ENCODE results near the gene GLIS1. TPM values are rescaled to one million over a fixed set of nuclear protein-coding genes. Genes with fewer than 3 reads are reported as not detected.

GLIS1 gene
- total and polyA plus RNA-seq, 3 experiments from 2014 or later = 0.18 TPM; not detected in 2

DNA sequence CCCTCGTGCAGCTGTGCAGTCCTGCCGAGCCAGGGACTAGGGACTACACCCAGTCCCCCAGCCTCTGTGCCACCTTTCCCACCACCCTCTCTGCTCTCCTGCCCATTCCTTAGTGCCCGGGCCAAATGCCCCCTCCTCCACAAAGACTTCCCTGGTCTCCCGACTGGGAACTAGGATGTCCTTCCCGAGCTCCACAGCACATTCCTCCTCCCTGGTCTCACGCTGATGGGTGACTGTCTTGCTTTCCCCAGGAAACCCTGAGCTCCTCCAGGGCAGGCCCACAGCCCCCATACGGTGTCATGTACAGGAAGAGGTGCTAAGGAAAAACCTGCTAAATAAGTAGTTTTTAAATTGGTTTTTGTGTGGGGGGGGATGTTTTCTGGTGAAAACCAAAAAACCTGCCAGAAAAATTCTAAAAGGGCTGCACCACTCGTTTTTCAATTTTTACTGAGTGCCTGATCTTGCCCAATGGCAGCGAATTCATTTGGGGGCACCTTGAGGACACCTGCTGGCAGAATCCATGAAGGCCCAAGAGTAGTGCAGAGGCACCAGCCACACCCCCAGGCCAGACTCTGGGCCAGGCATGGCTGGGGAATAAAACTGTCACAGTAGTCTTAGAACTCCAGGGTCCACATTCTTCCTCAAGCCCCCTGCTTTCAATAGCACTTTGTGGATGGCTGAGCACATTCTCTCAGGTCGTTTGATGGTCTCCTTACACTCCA, 50.4 kb downstream of the GLIS1 start:
- POLR2A ChIA-PET = no interaction called here
- no peaks in the 10 kb centered on the region for H3K4me1 ChIP-seq (ENCODE audit: insufficient read depth, low read length)
- no peak overlapping the region for H3K4me3 Mint-ChIP-seq
- no peak overlapping the region for H3K4me3 ChIP-seq (ENCODE audit: low read length)
- H3K27me3 ChIP-seq (ENCODE audit: insufficient read depth, low read length, poor library complexity, severe bottlenecking) = no peaks in the 10 kb centered on the region
- H3K27ac ChIP-seq (ENCODE audit: low read depth, low read length) = no peak overlapping the region
- H3K27me3 Mint-ChIP-seq = peaks cover 19 to 29% of the 10 kb centered on the region in 2 donors
- H3K36me3 ChIP-seq (ENCODE audit: insufficient read depth, low read length) = no peaks in the 10 kb centered on the region
- H3K4me1 Mint-ChIP-seq = no peaks in the 10 kb centered on the region
- H3K9me3 Mint-ChIP-seq = no peaks in the 10 kb centered on the region
- CTCF ChIA-PET = no interaction called here
- no peaks in the 10 kb centered on the region for H3K9me3 ChIP-seq (ENCODE audit: low read length)
- no peak overlapping the region for H3K27ac Mint-ChIP-seq
- no peak for DNase-seq
- no peaks in the 10 kb centered on the region for H3K36me3 Mint-ChIP-seq

DNA sequence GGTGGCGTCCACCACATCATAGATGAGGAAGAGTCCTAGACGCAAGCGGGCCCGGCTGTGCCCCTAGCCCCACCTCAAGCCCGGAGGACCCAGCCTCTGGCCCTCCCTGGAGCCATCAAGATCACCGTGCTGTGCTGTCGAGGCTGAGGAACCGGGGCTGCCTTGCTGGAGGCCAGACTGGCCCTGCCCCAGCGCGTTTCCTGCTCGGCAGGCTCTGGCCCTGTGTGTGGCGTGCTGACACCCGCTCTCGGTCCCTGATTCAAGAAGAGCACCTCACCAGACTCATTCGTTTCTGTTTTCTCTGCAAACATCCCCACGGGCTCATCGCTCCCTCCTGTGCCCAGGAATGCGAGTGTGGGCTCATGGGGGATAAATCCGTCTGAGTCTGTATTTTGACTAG, 51.1 kb downstream of the GLIS1 start:
- no peaks in the 10 kb centered on the region for H3K9me3 ChIP-seq (ENCODE audit: low read length)
- no peak for DNase-seq
- peaks cover 22 to 29% of the 10 kb centered on the region in 2 donors for H3K27me3 Mint-ChIP-seq
- CTCF ChIA-PET = no interaction called here
- H3K9me3 Mint-ChIP-seq = no peaks in the 10 kb centered on the region
- H3K4me1 Mint-ChIP-seq = no peaks in the 10 kb centered on the region
- H3K4me3 Mint-ChIP-seq = no peak overlapping the region
- no peak overlapping the region for H3K27ac Mint-ChIP-seq
- POLR2A ChIA-PET = no interaction called here
- H3K27me3 ChIP-seq (ENCODE audit: insufficient read depth, low read length, poor library complexity, severe bottlenecking) = no peaks in the 10 kb centered on the region
- H3K36me3 Mint-ChIP-seq = no peaks in the 10 kb centered on the region
- no peaks in the 10 kb centered on the region for H3K4me1 ChIP-seq (ENCODE audit: insufficient read depth, low read length)
- H3K27ac ChIP-seq (ENCODE audit: low read depth, low read length) = no peak overlapping the region
- H3K36me3 ChIP-seq (ENCODE audit: insufficient read depth, low read length) = no peaks in the 10 kb centered on the region
- H3K4me3 ChIP-seq (ENCODE audit: low read length) = no peak overlapping the region

DNA sequence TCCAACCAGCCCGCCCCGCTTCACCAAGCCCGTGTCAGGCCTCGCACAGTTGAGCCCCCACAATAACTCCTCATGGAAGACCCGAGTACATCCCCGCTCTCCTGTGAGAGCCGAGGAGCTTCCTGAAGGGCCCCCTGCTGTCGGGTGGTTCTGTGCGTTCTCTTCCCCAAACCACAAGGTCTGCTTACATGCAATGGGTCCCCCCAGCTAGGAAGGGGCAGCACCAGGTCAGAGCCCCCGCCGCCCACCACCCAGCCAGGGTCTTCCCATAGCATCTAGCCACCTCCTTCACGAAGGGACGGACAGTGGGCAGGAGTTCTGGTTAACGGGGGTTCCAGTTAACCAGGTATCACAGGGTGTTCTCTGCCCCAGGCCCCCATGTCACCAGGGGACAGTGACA, 51.5 kb downstream of the GLIS1 start:
- ChIA-PET POLR2A (no interaction called here), CTCF (no interaction called here)
- no peaks in the 10 kb centered on the region for H3K36me3 Mint-ChIP-seq

DNA sequence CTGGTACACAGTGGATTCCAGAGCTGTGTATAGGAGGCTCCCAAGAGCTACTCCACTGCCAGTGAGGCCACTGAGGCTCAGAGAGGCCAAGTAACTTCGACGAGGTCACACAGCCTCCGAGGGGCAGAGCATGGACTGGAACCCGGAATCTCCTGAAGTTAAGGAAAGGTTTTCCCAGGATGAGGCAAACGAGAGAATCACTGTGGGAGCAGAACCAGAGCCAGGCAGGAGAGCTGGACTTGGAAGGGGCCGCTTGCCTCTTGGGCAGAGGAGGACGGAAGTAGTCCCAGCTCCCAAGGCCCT, 52.0 kb downstream of the GLIS1 start:
- CTCF ChIA-PET = no interaction called here
- POLR2A ChIA-PET = no interaction called here
- DNase-seq = no peak
- H3K4me3 Mint-ChIP-seq = no peak overlapping the region
- peaks cover 27 to 29% of the 10 kb centered on the region in 2 donors for H3K27me3 Mint-ChIP-seq
- Histone ChIP-seq H3K27me3 (ENCODE audit: insufficient read depth, low read length, poor library complexity, severe bottlenecking) (no peaks in the 10 kb centered on the region), H3K27ac (ENCODE audit: low read depth, low read length) (no peak overlapping the region), H3K9me3 (ENCODE audit: low read length) (no peaks in the 10 kb centered on the region), H3K36me3 (ENCODE audit: insufficient read depth, low read length) (no peaks in the 10 kb centered on the region), H3K4me1 (ENCODE audit: insufficient read depth, low read length) (peaks cover 3% of the 10 kb centered on the region), H3K4me3 (ENCODE audit: low read length) (no peak overlapping the region)
- no peaks in the 10 kb centered on the region for H3K36me3 Mint-ChIP-seq
- H3K27ac Mint-ChIP-seq = peak overlapping the region in 1 of 8 donors; percentile 29
- no peaks in the 10 kb centered on the region for H3K9me3 Mint-ChIP-seq
- H3K4me1 Mint-ChIP-seq = peaks cover 3 to 5% (median 4%) of the 10 kb centered on the region in 3 donors

More for the DNA sequence above, 51.5 kb downstream of the GLIS1 start:
- no peak overlapping the region for H3K4me3 ChIP-seq (ENCODE audit: low read length)
- Mint-ChIP-seq H3K27me3 (peaks cover 26 to 29% of the 10 kb centered on the region in 2 donors), H3K4me1 (peaks cover 0 to under 1% (median 0%) of the 10 kb centered on the region in 3 donors), H3K4me3 (no peak overlapping the region), H3K9me3 (no peaks in the 10 kb centered on the region), H3K27ac (no peak overlapping the region)
- no peaks in the 10 kb centered on the region for H3K36me3 ChIP-seq (ENCODE audit: insufficient read depth, low read length)
- no peak for DNase-seq
- no peaks in the 10 kb centered on the region for H3K27me3 ChIP-seq (ENCODE audit: insufficient read depth, low read length, poor library complexity, severe bottlenecking)
- no peaks in the 10 kb centered on the region for H3K4me1 ChIP-seq (ENCODE audit: insufficient read depth, low read length)
- H3K27ac ChIP-seq (ENCODE audit: low read depth, low read length) = no peak overlapping the region
- no peaks in the 10 kb centered on the region for H3K9me3 ChIP-seq (ENCODE audit: low read length)

DNA sequence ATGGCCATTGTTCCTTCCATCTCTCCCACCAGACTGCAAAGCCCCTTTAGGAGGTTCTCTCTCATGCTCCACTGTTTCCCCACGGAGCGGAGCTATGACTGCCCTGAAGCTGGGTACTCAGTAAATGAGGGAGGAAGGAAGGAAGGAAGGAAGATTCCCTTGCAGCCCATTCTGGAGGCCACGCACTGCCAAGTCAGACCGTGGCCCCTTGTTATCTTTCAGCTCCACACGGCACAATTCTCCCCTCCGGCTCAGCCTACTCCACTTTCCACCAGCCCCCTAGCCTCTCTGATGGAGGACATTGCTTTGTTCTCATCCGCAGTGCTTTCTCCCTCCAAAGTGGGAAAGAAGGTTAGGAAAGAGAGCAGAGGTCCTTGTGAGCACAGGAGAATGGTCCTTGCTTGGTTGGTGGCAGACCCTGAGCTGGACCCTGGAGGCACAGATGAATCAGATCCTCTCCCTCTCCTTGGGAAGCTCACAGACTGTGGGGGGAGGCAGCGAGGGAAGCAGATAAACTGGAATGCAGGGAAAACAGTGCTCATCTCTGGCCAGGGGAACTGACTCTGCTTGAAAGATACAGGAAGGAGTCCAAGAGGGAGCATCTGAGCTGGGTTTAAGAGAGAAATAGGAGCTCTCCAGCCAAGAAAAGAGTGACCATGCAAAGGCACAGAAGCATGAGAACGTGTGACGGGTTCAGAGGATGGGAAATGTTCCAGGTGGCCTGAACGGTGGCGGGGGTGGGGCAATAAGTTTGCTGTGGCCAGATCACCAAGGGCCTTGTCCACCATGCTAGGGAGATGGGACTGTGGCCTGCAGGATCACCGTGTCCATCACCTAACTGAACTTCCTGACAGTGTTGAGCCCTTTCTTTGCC, 52.6 kb downstream of the GLIS1 start:
- no peak overlapping the region for H3K4me3 Mint-ChIP-seq
- Histone ChIP-seq H3K4me1 (ENCODE audit: insufficient read depth, low read length) (peaks cover 8% of the 10 kb centered on the region), H3K36me3 (ENCODE audit: insufficient read depth, low read length) (no peaks in the 10 kb centered on the region), H3K27me3 (ENCODE audit: insufficient read depth, low read length, poor library complexity, severe bottlenecking) (no peaks in the 10 kb centered on the region), H3K4me3 (ENCODE audit: low read length) (no peak overlapping the region), H3K27ac (ENCODE audit: low read depth, low read length) (no peak overlapping the region), H3K9me3 (ENCODE audit: low read length) (no peaks in the 10 kb centered on the region)
- CTCF ChIA-PET = no interaction called here
- no peaks in the 10 kb centered on the region for H3K9me3 Mint-ChIP-seq
- peaks cover 5 to 8% (median 7%) of the 10 kb centered on the region in 3 donors for H3K4me1 Mint-ChIP-seq
- H3K36me3 Mint-ChIP-seq = no peaks in the 10 kb centered on the region
- no peak for DNase-seq
- H3K27ac Mint-ChIP-seq = peak overlapping the region in 1 of 8 donors; percentile 76
- POLR2A ChIA-PET = interaction anchor here (0.7 kb wide), 1 partner anchor 1427 kb away, joined by 3 read pairs; no protein-coding TSS in a partner anchor
- H3K27me3 Mint-ChIP-seq = peaks cover 21 to 25% of the 10 kb centered on the region in 2 donors

DNA sequence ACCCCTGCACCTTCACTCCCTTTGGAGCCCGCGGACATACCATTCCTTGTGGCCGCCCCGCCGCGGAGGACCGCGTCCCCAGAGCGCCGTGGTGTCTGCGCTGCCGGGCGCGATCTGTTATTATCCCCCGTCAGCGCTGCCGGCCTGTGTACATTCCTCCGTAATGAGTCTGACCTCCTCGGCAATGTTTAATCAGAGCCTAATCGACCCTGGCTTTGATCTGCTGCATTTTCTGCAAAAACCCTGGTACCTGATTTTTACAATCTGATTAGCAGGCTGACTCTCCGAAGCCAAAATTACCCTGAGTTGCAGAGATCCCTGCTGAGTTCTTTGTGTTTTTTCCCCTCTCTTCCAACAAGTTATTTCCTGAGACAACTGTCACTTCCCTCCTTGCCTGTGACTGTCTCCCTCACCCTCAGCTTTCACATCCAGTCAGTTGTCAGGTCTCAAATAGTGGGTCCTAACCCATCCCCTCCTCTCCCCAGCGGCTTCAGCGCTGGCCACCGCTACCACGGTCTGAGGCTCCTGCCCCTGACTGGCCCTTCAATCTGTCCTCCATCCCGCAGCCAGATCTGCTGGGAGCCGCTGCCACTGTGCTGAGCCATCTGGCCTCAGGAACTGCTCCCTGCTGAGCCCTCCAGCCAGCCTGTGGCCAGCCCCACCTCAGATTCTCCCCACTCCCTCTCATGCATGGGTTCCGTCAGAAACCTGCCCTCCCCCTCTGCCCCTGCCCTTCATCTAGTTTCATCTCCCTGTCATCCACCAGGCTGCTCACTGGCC, 53.5 kb downstream of the GLIS1 start:
- Histone ChIP-seq H3K27ac (ENCODE audit: low read depth, low read length) (no peak overlapping the region), H3K9me3 (ENCODE audit: low read length) (no peaks in the 10 kb centered on the region), H3K4me3 (ENCODE audit: low read length) (no peak overlapping the region), H3K36me3 (ENCODE audit: insufficient read depth, low read length) (no peaks in the 10 kb centered on the region), H3K27me3 (ENCODE audit: insufficient read depth, low read length, poor library complexity, severe bottlenecking) (no peaks in the 10 kb centered on the region), H3K4me1 (ENCODE audit: insufficient read depth, low read length) (peaks cover 8% of the 10 kb centered on the region)
- no peak overlapping the region for H3K4me3 Mint-ChIP-seq
- H3K36me3 Mint-ChIP-seq = no peaks in the 10 kb centered on the region
- no peak overlapping the region for H3K27ac Mint-ChIP-seq
- no peaks in the 10 kb centered on the region for H3K9me3 Mint-ChIP-seq
- H3K4me1 Mint-ChIP-seq = peaks cover 5 to 8% (median 7%) of the 10 kb centered on the region in 3 donors
- DNase-seq = no peak
- peaks cover 21 to 23% of the 10 kb centered on the region in 2 donors for H3K27me3 Mint-ChIP-seq
- CTCF ChIA-PET = no interaction called here
- POLR2A ChIA-PET = no interaction called here

DNA sequence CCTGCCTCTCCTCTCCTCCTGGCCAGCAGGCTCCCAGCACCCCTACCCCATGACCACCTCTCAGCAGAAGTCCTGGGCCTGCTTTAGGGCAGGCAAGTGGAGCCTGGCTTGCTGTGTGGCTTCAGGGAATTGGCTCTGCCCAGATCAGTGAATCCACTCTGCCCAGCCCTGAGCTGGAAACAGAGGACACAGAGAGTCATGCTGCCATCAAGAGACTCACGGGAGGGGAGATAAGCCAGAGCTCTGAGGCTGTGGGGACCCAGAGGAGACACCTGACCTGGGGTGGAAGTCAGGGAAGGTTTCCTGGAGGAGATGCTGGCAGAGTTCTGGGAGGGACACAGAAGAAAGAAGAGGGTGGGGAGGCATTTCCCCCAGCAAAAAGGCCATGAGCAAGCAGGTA, 54.2 kb downstream of the GLIS1 start:
- CTCF ChIA-PET = no interaction called here

More for the DNA sequence above, 54.2 kb downstream of the GLIS1 start:
- H3K4me1 Mint-ChIP-seq = peaks cover 5 to 8% (median 7%) of the 10 kb centered on the region in 3 donors
- no peak for DNase-seq
- no peaks in the 10 kb centered on the region for H3K9me3 Mint-ChIP-seq
- H3K9me3 ChIP-seq (ENCODE audit: low read length) = no peaks in the 10 kb centered on the region
- H3K4me1 ChIP-seq (ENCODE audit: insufficient read depth, low read length) = peaks cover 8% of the 10 kb centered on the region
- POLR2A ChIA-PET = no interaction called here
- no peaks in the 10 kb centered on the region for H3K36me3 ChIP-seq (ENCODE audit: insufficient read depth, low read length)
- peaks cover 21 to 23% of the 10 kb centered on the region in 2 donors for H3K27me3 Mint-ChIP-seq
- no peak overlapping the region for H3K27ac Mint-ChIP-seq
- no peaks in the 10 kb centered on the region for H3K27me3 ChIP-seq (ENCODE audit: insufficient read depth, low read length, poor library complexity, severe bottlenecking)
- H3K4me3 Mint-ChIP-seq = no peak overlapping the region
- H3K36me3 Mint-ChIP-seq = no peaks in the 10 kb centered on the region
- no peak overlapping the region for H3K27ac ChIP-seq (ENCODE audit: low read depth, low read length)
- H3K4me3 ChIP-seq (ENCODE audit: low read length) = no peak overlapping the region
